ENCODE data around the gene CDX2.
"Not testable (repeated sequence)": the region's sequence is repeated elsewhere in the genome, so short reads cannot be mapped to it uniquely, and the experiment has no call there.

DNA sequence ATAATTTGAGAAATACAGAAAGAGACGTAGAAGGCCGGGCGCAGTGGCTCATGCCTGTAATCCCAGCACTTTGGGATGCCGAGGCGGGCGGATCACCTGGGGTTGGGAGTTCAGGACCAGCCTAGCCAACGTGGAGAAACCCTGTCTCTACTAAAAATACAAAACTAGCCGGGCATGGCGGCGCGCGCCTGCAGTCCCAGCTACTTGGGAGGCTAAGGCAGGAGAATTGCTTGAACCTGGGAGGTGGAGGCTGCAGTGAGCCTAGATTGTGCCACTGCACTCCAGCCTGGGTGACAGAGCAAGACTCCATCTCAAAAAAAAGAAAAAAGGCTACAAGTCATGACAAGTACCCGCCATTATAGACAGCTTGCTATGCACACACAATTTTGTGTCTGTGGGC is 35.9 kb upstream of the CDX2 start:
- TF ChIP-seq, protein P1, sequence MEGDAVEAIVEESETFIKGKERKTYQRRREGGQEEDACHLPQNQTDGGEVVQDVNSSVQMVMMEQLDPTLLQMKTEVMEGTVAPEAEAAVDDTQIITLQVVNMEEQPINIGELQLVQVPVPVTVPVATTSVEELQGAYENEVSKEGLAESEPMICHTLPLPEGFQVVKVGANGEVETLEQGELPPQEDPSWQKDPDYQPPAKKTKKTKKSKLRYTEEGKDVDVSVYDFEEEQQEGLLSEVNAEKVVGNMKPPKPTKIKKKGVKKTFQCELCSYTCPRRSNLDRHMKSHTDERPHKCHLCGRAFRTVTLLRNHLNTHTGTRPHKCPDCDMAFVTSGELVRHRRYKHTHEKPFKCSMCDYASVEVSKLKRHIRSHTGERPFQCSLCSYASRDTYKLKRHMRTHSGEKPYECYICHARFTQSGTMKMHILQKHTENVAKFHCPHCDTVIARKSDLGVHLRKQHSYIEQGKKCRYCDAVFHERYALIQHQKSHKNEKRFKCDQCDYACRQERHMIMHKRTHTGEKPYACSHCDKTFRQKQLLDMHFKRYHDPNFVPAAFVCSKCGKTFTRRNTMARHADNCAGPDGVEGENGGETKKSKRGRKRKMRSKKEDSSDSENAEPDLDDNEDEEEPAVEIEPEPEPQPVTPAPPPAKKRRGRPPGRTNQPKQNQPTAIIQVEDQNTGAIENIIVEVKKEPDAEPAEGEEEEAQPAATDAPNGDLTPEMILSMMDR (IDR thresholded peaks at IDR 0.05): not testable (repeated sequence)
- not testable (repeated sequence) for TF ChIP-seq POLR2AphosphoS5 (IDR thresholded peaks at IDR 0.05)
